IPS-NIHi11 (cell line): ENCODE measurements around the gene PCDHA8.
"Not testable (repeated sequence)": the region's sequence is repeated elsewhere in the genome, so short reads cannot be mapped to it uniquely, and the experiment has no call there.

Experiments used
- DNase-seq: peaks from one replicate; pipeline ENCODE4 v3.0.0; 2012; ENCODE audit warnings: mixed read lengths, low spot score

PCDHA8 gene, protein sequence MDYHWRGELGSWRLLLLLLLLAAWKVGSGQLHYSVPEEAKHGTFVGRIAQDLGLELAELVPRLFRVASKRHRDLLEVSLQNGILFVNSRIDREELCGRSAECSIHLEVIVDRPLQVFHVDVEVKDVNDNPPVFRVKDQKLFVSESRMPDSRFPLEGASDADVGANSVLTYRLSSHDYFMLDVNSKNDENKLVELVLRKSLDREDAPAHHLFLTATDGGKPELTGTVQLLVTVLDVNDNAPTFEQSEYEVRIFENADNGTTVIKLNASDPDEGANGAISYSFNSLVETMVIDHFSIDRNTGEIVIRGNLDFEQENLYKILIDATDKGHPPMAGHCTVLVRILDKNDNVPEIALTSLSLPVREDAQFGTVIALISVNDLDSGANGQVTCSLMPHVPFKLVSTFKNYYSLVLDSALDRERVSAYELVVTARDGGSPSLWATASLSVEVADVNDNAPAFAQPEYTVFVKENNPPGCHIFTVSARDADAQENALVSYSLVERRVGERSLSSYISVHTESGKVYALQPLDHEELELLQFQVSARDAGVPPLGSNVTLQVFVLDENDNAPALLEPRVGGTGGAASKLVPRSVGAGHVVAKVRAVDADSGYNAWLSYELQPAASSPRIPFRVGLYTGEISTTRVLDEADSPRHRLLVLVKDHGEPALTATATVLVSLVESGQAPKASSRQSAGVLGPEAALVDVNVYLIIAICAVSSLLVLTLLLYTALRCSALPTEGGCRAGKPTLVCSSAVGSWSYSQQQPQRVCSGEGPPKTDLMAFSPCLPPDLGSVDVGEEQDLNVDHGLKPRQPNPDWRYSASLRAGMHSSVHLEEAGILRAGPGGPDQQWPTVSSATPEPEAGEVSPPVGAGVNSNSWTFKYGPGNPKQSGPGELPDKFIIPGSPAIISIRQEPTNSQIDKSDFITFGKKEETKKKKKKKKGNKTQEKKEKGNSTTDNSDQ

DNA sequence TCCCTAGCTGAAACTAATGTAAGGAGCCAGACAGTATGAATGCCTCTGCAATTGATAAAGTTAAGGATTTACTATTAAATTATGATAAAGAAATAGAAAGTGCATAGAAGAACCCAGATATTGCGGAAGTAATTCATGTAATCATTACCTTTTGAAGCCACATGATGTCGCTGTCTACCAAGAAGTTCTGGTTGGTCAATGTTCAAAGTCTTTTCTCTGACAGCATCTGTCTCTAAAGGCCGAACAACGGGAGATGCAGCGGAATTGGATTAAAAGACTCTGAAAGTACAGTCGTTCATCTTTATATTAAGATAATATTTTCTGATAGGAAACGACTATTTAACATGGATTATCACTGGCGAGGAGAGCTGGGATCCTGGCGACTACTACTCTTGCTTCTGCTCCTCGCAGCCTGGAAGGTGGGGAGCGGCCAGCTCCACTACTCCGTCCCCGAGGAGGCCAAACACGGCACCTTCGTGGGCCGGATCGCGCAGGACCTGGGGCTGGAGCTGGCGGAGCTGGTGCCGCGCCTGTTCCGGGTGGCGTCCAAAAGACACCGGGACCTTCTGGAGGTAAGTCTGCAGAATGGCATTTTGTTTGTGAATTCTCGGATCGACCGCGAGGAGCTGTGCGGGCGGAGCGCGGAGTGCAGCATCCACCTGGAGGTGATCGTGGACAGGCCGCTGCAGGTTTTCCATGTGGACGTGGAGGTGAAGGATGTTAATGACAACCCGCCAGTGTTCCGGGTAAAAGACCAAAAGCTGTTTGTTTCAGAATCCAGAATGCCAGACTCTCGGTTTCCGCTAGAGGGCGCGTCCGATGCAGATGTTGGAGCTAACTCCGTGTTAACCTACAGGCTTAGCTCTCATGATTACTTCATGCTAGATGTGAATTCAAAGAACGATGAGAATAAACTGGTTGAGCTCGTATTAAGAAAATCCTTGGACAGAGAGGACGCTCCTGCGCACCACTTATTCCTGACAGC is at the start of gene PCDHA8:
TSS of gene PCDHA8 (plus strand) at position 210 of the 985 bp plus-strand sequence. CDS start at position 345, 135 bp downstream.
- peak; percentile 42 for DNase-seq

DNA sequence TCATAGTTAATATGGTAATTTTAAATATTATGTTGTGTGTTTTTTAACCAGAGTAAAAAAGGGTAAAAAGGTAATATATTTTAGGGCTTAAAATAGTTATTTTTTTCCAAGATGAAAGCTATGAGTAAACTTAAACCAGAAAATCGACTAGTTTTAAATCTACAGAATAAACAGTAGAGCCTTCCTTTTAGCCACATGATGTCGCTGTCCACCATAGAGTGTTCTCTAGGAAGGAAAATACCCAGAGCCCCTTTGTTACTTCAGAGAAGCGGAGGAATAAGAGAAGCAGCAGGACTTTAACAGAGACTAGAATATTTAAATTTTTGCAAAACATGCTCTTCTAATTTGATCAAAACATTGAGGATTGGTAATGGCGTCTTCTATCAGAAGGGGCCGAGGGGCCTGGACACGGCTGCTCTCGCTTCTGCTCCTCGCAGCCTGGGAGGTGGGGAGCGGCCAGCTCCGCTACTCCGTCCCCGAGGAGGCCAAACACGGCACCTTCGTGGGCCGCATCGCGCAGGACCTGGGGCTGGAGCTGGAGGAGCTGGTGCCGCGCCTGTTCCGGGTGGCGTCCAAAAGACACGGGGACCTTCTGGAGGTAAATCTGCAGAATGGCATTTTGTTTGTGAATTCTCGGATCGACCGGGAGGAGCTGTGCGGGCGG is 46.3 kb upstream of the PCDHA8 start, which contains the start of gene PCDHA2:
TSS of gene PCDHA2 (plus strand) at position 258 of the 664 bp plus-strand sequence.
- DNase-seq, result peak; percentile 17

DNA sequence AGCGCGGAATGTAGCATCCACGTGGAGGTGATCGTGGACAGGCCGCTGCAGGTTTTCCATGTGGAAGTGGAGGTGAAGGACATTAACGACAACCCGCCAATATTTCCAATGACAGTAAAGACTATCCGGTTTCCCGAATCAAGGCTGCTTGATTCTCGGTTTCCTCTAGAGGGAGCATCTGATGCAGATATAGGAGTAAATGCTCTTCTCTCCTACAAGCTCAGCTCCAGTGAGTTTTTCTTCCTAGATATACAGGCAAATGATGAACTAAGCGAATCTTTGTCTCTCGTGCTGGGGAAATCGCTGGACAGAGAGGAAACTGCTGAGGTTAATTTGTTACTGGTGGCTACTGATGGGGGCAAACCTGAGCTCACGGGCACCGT is 45.7 kb upstream of the PCDHA8 start:
- DNase-seq, result peak; percentile 41

DNA sequence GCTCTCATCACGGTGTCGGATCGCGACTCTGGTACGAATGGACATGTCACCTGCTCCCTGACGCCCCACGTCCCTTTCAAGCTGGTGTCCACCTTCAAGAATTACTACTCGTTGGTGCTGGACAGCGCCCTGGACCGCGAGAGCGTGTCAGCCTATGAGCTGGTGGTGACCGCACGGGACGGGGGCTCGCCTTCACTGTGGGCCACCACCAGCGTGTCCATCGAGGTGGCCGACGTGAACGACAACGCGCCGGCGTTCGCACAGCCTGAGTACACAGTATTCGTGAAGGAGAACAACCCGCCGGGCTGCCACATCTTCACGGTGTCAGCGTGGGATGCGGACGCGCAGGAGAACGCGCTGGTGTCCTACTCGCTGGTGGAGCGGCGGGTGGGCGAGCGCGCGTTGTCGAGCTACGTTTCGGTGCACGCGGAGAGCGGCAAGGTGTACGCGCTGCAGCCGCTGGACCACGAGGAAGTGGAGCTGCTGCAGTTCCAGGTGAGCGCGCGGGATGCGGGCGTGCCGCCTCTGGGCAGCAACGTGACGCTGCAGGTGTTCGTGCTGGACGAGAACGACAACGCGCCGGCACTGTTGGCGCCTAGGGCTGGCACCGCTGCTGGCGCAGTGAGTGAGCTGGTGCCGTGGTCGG is 44.8 kb upstream of the PCDHA8 start:
- DNase-seq, result not testable (repeated sequence)

DNA sequence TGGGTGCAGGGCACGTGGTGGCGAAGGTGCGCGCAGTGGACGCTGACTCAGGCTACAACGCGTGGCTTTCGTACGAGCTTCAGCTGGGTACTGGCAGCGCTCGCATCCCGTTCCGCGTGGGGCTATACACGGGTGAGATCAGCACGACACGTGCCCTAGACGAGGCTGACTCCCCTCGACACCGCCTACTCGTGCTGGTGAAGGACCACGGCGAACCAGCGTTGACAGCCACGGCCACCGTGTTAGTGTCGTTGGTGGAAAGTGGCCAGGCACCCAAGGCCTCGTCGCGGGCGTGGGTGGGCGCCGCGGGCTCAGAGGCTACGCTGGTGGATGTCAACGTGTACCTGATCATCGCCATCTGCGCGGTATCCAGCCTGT is 44.3 kb upstream of the PCDHA8 start:
- DNase-seq, result no peak

DNA sequence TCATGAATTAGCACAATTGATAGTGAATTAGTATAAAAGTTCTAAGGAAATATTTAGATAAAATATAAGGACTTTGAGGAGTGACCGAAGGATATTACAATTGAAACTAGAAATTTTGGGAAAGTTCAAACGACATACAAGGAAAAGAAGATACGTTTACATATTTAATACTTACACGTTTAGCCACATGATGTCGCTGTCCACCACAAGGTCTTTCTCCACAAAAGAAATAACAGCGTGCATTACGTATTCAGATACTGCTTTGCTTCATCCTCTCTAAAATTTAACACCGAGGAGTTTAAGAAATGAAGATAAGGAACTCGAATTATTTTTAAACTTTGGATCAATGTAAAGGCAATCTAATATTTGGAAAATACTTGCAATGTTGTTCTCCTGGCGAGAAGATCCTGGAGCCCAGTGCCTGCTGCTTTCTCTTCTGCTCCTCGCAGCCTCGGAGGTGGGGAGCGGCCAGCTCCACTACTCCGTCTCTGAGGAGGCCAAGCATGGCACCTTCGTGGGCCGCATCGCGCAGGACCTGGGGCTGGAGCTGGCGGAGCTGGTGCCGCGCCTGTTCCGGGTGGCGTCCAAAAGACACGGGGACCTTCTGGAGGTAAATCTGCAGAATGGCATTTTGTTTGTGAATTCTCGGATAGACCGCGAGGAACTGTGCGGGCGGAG is 40.0 kb upstream of the PCDHA8 start, which contains the start of gene PCDHA3:
TSS of gene PCDHA3 (plus strand) at position 242 of the 678 bp plus-strand sequence.
- DNase-seq, result no peak

DNA sequence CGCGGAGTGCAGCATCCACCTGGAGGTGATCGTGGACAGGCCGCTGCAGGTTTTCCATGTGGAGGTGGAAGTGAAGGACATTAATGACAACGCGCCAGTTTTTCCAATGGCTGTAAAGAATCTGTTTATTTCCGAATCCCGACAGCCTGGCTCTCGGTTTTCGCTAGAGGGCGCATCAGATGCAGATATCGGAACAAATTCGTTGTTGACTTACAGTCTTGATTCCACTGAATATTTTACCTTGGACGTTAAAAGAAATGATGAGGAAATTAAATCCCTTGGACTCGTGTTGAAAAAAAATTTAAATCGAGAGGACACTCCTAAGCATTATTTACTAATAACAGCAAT is 39.5 kb upstream of the PCDHA8 start:
- DNase-seq, result no peak

DNA sequence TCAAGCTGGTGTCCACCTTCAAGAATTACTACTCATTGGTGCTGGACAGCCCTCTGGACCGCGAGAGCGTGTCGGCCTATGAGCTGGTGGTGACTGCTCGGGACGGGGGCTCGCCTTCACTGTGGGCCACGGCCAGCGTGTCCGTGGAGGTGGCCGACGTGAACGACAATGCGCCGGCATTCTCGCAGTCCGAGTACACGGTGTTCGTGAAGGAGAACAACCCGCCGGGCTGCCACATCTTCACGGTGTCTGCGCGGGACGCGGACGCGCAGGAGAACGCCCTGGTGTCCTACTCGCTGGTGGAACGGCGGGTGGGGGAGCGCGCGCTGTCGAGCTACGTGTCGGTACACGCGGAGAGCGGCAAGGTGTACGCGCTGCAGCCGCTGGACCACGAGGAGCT is 38.6 kb upstream of the PCDHA8 start:
- DNase-seq, result not testable (repeated sequence)

DNA sequence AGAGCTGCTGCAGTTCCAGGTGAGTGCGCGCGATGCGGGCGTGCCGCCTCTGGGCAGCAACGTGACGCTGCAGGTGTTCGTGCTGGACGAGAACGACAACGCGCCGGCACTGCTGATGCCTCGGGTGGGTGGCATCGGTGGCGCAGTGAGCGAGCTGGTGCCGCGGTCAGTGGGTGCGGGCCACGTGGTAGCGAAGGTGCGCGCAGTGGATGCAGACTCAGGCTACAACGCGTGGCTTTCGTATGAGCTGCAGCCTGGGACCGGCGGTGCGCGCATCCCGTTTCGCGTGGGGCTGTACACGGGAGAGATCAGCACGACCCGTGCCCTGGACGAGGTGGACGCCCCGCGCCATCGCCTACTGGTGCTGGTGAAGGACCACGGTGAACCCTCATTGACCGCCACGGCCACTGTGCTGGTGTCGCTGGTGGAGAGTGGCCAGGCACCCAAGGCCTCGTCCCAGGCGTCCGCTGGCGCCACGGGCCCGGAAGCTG is 38.2 kb upstream of the PCDHA8 start:
- DNase-seq, result no peak

DNA sequence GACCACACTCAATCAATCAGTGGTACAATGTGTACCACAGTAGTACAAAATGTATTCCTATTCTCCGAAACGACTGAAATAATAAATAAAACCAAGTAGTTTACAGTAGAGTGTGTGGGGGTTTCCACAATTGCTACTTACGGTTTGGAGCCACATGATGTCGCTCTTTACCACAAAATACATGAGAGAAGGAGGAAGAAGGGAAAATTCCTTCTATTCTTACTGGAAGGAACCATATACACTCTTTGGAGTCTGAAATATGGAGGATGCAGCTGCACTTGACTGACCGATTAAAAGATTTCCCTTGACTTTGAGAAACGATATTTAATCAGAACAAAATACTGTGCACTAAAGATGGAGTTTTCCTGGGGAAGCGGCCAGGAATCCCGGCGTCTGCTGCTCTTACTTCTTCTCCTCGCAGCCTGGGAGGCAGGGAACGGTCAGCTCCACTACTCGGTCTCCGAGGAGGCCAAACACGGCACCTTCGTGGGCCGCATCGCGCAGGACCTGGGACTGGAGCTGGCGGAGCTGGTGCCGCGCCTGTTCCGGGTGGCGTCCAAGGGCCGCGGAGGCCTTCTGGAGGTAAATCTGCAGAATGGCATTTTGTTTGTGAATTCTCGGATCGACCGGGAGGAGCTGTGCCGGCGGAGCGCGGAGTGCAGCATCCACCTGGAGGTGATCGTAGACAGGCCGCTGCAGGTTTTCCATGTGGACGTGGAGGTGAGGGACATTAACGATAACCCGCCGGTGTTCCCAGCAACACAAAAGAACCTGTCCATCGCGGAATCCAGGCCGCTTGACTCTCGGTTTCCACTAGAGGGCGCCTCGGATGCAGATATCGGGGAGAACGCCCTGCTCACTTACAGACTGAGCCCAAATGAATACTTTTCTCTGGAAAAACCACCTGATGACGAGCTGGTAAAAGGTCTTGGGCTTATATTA is 33.9 kb upstream of the PCDHA8 start, which contains the start of gene PCDHA4:
TSS of gene PCDHA4 (plus strand) at position 235 of the 942 bp plus-strand sequence.
- peak; percentile 61 for DNase-seq

DNA sequence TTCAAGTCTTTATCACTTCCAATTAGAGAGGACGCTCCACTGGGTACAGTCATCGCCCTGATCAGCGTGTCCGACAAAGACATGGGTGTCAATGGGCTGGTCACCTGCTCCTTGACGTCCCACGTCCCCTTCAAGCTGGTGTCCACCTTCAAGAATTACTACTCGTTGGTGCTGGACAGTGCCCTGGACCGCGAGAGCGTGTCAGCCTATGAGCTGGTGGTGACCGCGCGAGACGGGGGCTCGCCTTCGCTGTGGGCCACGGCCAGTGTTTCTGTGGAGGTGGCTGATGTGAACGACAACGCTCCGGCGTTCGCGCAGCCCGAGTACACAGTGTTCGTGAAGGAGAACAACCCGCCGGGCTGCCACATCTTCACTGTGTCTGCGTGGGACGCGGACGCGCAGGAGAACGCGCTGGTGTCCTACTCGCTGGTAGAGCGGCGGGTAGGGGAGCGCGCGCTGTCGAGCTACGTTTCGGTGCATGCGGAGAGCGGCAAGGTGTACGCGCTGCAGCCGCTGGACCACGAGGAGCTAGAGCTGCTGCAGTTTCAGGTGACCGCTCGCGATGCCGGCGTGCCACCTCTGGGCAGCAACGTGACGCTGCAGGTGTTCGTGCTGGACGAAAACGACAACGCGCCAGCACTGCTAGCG is 32.6 kb upstream of the PCDHA8 start:
- not testable (repeated sequence) for DNase-seq

DNA sequence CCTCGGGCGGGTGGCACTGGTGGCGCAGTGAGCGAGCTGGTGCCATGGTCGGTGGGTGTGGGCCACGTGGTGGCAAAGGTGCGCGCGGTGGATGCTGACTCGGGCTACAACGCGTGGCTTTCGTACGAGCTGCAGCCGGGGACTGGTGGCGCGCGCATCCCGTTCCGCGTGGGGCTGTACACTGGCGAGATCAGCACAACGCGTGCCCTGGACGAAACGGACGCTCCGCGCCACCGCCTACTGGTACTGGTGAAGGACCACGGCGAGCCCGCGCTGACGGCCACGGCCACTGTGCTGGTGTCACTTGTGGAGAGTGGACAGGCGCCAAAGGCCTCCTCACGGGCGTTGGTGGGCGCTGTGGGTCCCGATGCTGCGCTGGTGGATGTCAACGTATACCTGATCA is 32.1 kb upstream of the PCDHA8 start:
- DNase-seq, result no peak

DNA sequence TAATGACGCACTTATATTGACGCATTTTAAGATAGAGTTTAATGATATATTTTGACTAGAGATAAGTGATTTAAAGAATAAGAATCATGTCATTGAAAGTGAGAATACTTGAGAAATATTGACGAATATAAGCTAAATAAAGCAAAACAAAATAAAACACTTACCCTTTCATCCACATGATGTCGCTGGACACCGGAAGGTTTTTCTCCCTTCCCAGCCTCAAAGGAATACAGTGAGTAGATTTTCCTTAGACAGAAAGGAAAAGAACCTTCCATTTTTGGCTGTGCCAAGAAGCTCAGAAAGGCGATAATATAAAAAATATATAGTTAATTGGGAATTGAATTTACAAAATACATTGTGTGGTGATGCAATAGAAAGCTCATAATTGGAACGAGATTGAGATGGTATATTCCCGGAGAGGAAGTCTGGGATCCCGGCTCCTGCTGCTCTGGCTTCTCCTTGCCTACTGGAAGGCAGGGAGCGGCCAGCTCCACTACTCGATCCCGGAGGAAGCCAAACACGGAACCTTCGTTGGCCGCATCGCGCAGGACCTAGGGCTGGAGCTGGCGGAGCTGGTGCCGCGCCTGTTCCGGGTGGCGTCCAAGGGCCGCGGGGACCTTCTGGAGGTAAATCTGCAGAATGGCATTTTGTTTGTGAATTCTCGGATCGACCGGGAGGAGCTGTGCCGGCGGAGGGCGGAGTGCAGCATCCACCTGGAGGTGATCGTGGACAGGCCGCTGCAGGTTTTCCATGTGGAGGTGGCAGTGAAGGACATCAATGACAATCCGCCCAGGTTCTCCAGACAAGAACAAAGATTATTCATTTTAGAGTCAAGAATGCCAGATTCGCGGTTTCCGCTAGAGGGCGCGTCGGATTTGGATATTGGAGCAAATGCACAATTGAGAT is 19.4 kb upstream of the PCDHA8 start, which contains the start of gene PCDHA5:
TSS of gene PCDHA5 (plus strand) at position 239 of the 906 bp plus-strand sequence.
- peak; percentile 11 for DNase-seq

DNA sequence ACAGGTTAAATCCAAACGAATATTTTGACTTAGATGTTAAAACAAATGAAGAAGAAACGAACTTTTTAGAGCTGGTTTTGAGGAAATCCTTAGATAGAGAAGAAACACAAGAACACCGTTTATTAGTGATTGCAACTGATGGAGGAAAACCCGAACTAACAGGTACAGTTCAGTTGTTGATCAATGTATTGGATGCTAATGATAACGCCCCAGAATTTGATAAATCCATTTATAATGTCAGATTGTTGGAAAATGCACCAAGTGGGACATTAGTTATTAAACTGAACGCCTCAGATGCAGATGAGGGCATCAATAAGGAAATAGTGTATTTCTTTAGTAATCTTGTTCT is 18.7 kb upstream of the PCDHA8 start:
- no peak for DNase-seq

DNA sequence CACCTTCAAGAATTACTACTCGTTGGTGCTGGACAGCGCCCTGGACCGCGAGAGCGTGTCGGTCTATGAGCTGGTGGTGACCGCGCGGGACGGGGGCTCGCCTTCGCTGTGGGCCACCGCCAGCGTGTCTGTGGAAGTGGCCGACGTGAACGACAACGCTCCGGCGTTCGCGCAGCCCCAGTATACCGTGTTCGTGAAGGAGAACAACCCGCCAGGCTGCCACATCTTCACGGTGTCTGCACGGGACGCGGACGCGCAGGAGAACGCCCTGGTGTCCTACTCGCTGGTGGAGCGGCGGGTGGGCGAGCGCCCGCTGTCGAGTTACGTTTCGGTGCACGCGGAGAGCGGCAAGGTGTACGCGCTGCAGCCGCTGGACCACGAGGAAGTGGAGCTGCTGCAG is 18.0 kb upstream of the PCDHA8 start:
- not testable (repeated sequence) for DNase-seq

DNA sequence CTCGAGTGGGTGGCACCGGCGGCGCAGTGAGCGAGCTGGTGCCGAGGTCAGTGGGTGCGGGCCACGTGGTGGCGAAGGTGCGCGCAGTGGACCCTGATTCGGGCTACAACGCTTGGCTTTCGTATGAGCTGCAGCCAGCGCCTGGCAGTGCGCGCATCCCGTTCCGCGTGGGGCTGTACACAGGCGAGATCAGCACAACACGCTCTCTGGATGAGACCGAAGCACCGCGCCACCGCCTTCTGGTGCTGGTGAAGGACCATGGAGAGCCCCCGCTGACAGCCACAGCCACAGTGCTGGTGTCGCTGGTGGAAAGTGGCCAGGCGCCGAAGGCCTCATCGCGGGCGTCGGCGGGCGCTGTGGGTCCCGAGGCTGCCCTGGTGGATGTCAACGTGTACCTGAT is 17.5 kb upstream of the PCDHA8 start:
- DNase-seq, result no peak
